Panc1 (cell line): ENCODE data around the gene NELFCD. TPM values are rescaled to one million over a fixed set of nuclear protein-coding genes. Genes with fewer than 3 reads are reported as not detected.
"Not testable (repeated sequence)": the region's sequence is repeated elsewhere in the genome, so short reads cannot be mapped to it uniquely, and the experiment has no call there.

ENCODE experiments used
- ATAC-seq: fragments of 200-7000 bp; cut with Tn5 transposase; 2 replicates; pipeline ENCODE4 v1.9.1; 2020; ENCODE audit warnings: mild to moderate bottlenecking, moderate library complexity
- BruUV-seq: library from RNA; stranded (reverse); fragments of 400-500 nt; replicated peaks from 2 replicates; lab custom pipeline; 2021; lab: Mats Ljungman, UMichigan
- CTCF ChIA-PET: fragments of 300-600 bp; sonication (Branson Sonifier 250); formaldehyde crosslinking; loops from one replicate; lab custom pipeline; 2022; ENCODE audit warnings: antibody characterized with exemption; lab: Charles Lee
- POLR2A ChIA-PET: fragments of 300-600 bp; sonication (Branson Sonifier 250); formaldehyde crosslinking; loops from one replicate; lab custom pipeline; 2022; ENCODE audit warnings: antibody characterized with exemption; lab: Charles Lee
- DNase-seq: peaks from one replicate; pipeline ENCODE4 v3.0.0-alpha.2; 2010; ENCODE audit warnings: low read depth, low spot score
- H3K27ac ChIP-seq: 2 replicates; pipeline ENCODE4 v1.5.1; 2011; ENCODE audit warnings: mild to moderate bottlenecking, low read length, inconsistent platforms
- H3K27me3 ChIP-seq: fragments of 200-500 bp; sonication (Bioruptor generic); 2 replicates; pipeline ENCODE4 v1.6.0; 2014; ENCODE audit warnings: low read length, inconsistent platforms; ENCODE audit not compliant: control insufficient read depth, insufficient read depth
- H3K36me3 ChIP-seq: fragments of 200-500 bp; sonication (Bioruptor generic); 2 replicates; pipeline ENCODE4 v1.5.1; 2014; ENCODE audit warnings: inconsistent platforms, mild to moderate bottlenecking, low read length, moderate library complexity; ENCODE audit not compliant: control insufficient read depth, insufficient read depth
- H3K4me1 ChIP-seq: 2 replicates; pipeline ENCODE4 v1.5.1; 2011; ENCODE audit warnings: inconsistent platforms, mild to moderate bottlenecking, low read length, moderate library complexity; ENCODE audit not compliant: control insufficient read depth, insufficient read depth
- H3K4me3 ChIP-seq, 2 experiments: 2 replicates each; pipeline ENCODE4 v1.5.1; 2011 to 2012; ENCODE audit warnings: low read depth in 2 of 2, low read length in 2 of 2, mild to moderate bottlenecking in 2 of 2, inconsistent platforms in 1 of 2, moderate library complexity in 1 of 2
- H3K9me3 ChIP-seq: fragments of 200-500 bp; sonication (Bioruptor generic); 2 replicates; pipeline ENCODE4 v1.5.1; 2014; ENCODE audit warnings: low read depth, mild to moderate bottlenecking, inconsistent platforms, low read length, moderate library complexity; ENCODE audit not compliant: control insufficient read depth, insufficient read depth
- POLR2AphosphoS5 ChIP-seq: IDR thresholded peaks from 2 replicates; pipeline ENCODE4 v1.6.1; 2012; ENCODE audit warnings: mild to moderate bottlenecking, low read depth, low read length, moderate library complexity
- REST ChIP-seq, 2 experiments: IDR thresholded peaks; 2 replicates each; pipeline ENCODE4 v1.6.1; 2011 to 2012; ENCODE audit warnings: low read depth in 2 of 2, control low read depth in 1 of 2, low read length in 1 of 2, mild to moderate bottlenecking in 1 of 2, moderate library complexity in 1 of 2; ENCODE audit not compliant: insufficient read depth in 1 of 2
- SIN3A ChIP-seq: IDR thresholded peaks from 2 replicates; pipeline ENCODE4 v1.6.1; 2012; ENCODE audit warnings: low read depth, mild to moderate bottlenecking, low read length, moderate library complexity, borderline replicate concordance; ENCODE audit not compliant: insufficient read depth
- TCF7L2 ChIP-seq: IDR thresholded peaks from 2 replicates; pipeline ENCODE4 v1.6.1; 2011; ENCODE audit warnings: mild to moderate bottlenecking, low read depth, low read length, inconsistent platforms
- in situ Hi-C: cut with HindIII; loops from 2 replicates; pipeline ENCODE4 v1.10.0; 2016; ENCODE audit warnings: low sequenced_read_pairs, low pct_unique_long_range_greater_than_20kb
- intact Hi-C: fragments of 100-400 bp; cut with micrococcal nuclease; formaldehyde crosslinking; loops from one replicate; pipeline ENCODE4 v1.10.0; 2022; ENCODE audit not compliant: unreplicated experiment
- total RNA-seq: library from RNA; stranded (reverse); gene quantifications from one replicate; pipeline ENCODE4 v1.2.1, GENCODE V29; 2021; ENCODE audit not compliant: unreplicated experiment
- TF ChIP-seq, protein P1 (sequence below): fragments of 450-650 bp; IDR thresholded peaks from 2 replicates; pipeline ENCODE4 v1.5.1; 2017; ENCODE audit warnings: mild to moderate bottlenecking

Gene NELFCD
- total RNA-seq, 1 experiment from 2014 or later: 108 TPM

DNA sequence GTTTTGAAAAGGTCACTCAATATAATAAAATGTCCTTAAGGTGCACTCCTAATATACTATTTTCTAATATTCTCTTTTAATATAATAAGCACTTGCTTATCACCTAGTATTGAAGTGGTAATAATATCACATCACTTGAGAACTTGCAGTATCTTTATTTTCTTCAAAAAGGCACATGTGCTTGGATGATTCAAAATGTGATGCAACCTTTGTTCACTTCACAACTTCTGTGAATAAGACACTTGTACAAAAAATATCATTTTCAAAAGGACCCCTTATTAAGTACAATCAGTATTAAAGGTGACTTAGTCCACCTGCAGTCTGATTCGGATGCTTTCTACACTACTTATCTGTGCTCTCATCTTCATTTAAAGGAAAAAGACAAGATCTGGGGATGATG, 58.2 kb downstream of the NELFCD start:
- Histone ChIP-seq H3K27ac (peak overlapping the region; percentile 54), H3K4me1 (peaks cover 30% of the 10 kb centered on the region), H3K27me3 (no peaks in the 10 kb centered on the region), H3K9me3 (no peaks in the 10 kb centered on the region), H3K4me3 (no peak overlapping the region), H3K36me3 (peaks cover 37% of the 10 kb centered on the region)
- ATAC-seq (no peak), DNase-seq (no peak)
- intact Hi-C loops: no loop called here
- TF ChIP-seq TCF7L2 (no peak), POLR2AphosphoS5 (no peak), SIN3A (no peak), REST (IDR thresholded peaks at IDR 0.05; ENCODE audit: insufficient read depth in 1 of 2, low read depth in 2 of 2, low read length in 1 of 2) (no peak)
- TF ChIP-seq, protein P1, sequence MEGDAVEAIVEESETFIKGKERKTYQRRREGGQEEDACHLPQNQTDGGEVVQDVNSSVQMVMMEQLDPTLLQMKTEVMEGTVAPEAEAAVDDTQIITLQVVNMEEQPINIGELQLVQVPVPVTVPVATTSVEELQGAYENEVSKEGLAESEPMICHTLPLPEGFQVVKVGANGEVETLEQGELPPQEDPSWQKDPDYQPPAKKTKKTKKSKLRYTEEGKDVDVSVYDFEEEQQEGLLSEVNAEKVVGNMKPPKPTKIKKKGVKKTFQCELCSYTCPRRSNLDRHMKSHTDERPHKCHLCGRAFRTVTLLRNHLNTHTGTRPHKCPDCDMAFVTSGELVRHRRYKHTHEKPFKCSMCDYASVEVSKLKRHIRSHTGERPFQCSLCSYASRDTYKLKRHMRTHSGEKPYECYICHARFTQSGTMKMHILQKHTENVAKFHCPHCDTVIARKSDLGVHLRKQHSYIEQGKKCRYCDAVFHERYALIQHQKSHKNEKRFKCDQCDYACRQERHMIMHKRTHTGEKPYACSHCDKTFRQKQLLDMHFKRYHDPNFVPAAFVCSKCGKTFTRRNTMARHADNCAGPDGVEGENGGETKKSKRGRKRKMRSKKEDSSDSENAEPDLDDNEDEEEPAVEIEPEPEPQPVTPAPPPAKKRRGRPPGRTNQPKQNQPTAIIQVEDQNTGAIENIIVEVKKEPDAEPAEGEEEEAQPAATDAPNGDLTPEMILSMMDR: no peak
- POLR2A ChIA-PET: no interaction called here
- CTCF ChIA-PET: no interaction called here
- BruUV-seq: no TSS peak
- in situ Hi-C loops: no loop called here

DNA sequence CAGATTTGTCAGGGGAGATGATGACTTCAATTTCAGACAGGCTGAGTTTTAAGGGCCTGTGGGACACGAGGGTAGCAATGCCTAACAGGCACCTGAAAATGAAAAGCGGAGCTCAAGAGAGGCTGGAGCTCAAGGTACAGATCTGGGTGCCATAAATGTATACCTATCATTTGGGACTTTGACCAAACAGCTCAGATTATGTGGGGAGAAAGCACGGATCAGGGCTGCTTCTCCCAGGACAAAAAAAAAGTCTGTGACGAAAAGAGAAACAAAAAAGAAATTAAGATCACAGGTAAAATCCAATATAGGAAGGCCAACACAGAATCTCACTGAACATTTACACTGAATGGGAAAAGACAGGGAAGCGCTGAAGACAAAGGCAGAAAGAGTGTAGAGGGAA, 59.6 kb downstream of the NELFCD start:
- no peaks in the 10 kb centered on the region for H3K9me3 ChIP-seq
- ChIA-PET POLR2A (no interaction called here), CTCF (no interaction called here)
- no peaks in the 10 kb centered on the region for H3K27me3 ChIP-seq
- H3K27ac ChIP-seq: peak overlapping the region; percentile 97
- H3K4me1 ChIP-seq: peaks cover 29% of the 10 kb centered on the region
- in situ Hi-C loops: no loop called here
- DNase-seq (no peak), ATAC-seq (no peak)
- peak overlapping the region; percentile 76 to 86 for H3K4me3 ChIP-seq
- BruUV-seq: no TSS peak
- intact Hi-C loops: no loop called here
- H3K36me3 ChIP-seq: peaks cover 31% of the 10 kb centered on the region
- no peak for TF ChIP-seq REST (IDR thresholded peaks at IDR 0.05; ENCODE audit: insufficient read depth in 1 of 2, low read depth in 2 of 2, low read length in 1 of 2)
- no peak for TF ChIP-seq TCF7L2
- TF ChIP-seq, protein P1: no peak
- TF ChIP-seq SIN3A: no peak
- no peak for TF ChIP-seq POLR2AphosphoS5

DNA sequence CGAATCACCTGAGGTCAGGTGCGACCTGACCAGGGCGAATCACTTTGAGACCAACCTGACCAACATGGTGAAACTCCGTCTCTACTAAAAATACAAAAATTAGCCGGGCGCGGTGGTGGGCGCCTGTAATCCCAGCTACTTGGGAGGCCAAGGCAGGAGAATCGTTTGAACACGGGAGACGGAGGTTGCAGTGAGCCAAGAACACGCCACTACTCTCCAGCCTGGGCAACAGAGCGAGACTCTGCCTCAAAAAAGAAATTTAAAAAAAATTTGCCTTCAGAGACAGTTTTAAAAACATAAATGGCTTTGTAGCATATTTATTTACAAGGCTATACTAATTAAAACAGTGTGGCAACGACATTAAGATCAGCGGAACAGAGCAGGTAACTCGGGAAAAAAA, 60.4 kb downstream of the NELFCD start:
- Histone ChIP-seq H3K36me3 (peaks cover 23% of the 10 kb centered on the region), H3K4me1 (peaks cover 28% of the 10 kb centered on the region), H3K27ac (peak overlapping the region; percentile 97), H3K4me3 (peak overlapping the region; percentile 76 to 86)
- POLR2A ChIA-PET, intact Hi-C loops, H3K27me3 ChIP-seq, DNase-seq, ATAC-seq, H3K9me3 ChIP-seq, in situ Hi-C loops, CTCF ChIA-PET: not testable (repeated sequence)
- TSS peak; percentile 55 for BruUV-seq
